ENCODE measurements around the gene PATL2.

DNA sequence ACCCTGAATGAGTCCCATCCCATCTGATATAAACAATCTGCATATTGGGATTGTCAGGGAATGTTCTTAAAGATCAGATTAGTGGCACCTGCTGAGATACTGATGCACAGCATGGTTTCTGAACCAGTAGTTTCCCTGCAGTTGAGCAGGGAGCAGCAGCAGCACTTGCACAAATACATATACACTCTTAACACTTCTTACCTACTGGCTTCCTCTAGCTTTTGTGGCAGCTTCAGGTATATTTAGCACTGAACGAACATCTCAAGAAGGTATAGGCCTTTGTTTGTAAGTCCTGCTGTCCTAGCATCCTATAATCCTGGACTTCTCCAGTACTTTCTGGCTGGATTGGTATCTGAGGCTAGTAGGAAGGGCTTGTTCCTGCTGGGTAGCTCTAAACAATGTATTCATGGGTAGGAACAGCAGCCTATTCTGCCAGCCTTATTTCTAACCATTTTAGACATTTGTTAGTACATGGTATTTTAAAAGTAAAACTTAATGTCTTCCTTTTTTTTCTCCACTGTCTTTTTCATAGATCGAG, 4.7 kb upstream of the PATL2 start:
- TF ChIP-seq POLR2AphosphoS5 (IDR thresholded peaks at IDR 0.05; ENCODE audit: insufficient read depth, low read depth, low read length) (no peak), MYC (IDR thresholded peaks at IDR 0.05; ENCODE audit: low read depth, low read length) (no peak), POLR2A (IDR thresholded peaks at IDR 0.05; ENCODE audit: low read depth, low read length) (no peak)
